ENCODE results near the gene GARIN5A.
A peak's percentile ranks its signal among the peaks of the same experiment; 100 is the strongest.

Gene GARIN5A

DNA sequence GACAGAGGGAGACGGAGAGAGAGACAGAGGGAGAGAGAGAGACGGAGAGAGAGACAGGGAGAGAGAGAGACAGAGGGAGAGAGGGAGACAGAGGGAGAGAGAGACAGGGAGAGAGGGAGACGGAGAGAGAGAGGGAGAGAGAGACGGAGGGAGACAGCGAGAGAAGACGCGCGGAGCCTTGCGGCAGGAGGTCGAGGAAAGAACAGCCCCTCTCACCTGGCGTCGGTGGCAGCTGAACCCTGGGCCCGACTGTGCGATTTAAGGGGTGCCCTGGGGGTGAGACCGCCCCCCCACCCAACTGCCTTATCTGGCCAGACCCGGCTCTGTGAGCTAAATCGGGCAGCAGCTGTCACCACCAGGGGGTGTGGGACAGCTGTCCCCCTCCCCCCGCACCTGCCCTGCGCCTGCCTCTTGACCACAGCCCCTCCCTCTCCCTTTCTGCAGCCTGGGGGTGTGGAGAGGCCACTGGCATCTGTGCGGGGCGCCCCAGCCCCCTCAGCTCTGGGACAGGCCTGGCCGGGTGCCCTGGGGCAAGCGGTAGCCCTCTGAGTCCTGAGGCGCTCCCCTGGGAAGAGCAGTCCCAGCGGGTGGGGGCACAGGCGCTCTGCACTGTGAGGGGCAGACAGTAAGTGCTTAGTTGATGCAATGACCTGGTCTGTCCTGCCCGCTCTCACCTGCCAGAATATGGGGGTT lies 23.6 kb upstream of the GARIN5A start:
- no peak for DNase-seq (ENCODE audit: low read depth)
- no peak overlapping the region for H3K4me3 ChIP-seq (replicated peaks; ENCODE audit: low read depth, low read length)
- TF ChIP-seq, protein P1, sequence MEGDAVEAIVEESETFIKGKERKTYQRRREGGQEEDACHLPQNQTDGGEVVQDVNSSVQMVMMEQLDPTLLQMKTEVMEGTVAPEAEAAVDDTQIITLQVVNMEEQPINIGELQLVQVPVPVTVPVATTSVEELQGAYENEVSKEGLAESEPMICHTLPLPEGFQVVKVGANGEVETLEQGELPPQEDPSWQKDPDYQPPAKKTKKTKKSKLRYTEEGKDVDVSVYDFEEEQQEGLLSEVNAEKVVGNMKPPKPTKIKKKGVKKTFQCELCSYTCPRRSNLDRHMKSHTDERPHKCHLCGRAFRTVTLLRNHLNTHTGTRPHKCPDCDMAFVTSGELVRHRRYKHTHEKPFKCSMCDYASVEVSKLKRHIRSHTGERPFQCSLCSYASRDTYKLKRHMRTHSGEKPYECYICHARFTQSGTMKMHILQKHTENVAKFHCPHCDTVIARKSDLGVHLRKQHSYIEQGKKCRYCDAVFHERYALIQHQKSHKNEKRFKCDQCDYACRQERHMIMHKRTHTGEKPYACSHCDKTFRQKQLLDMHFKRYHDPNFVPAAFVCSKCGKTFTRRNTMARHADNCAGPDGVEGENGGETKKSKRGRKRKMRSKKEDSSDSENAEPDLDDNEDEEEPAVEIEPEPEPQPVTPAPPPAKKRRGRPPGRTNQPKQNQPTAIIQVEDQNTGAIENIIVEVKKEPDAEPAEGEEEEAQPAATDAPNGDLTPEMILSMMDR (IDR thresholded peaks at IDR 0.05; ENCODE audit: low read length, missing control alignments) = peak; percentile 2

DNA sequence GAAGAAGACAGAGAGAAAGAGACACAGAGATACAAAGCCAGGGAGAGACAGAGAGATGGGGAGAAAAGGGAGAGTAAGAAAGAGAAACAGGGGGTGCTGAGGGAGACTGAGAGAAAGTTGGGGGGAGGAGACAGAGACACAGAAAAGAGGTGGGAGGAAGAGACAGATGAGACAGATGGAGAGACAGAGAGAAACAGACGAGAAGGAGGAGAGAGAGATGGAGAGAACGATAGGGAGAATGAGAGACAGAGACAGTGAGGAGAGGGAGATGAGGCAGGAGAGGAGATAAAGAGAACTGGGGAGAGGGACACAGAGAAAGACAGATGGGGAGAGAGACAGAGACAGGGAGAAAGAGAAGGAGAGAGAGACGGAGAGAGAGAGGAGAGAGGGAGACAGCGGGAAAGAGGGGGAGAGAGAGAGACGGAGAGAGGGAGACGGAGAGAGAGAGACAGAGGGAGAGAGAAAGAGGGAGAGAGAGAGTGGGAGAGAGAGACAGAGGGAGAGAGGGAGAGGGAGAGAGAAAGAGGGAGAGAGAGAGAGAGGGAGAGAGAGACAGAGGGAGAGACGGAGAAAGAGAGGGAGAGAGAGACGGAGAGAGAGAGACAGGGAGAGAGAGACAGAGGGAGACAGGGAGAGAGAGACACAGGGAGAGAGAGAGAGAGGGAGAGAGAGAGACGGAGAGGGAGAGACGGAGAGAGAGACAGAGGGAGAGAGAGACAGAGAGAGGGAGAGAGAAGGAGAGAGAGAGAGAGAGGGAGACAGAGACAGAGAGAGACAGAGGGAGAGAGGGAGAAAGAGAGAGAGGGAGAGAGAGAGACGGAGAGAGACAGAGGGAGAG lies 21.8 kb upstream of the GARIN5A start:
- TF ChIP-seq, protein P1 (IDR thresholded peaks at IDR 0.05; ENCODE audit: low read length, missing control alignments) = no peak
- DNase-seq (ENCODE audit: low read depth) = no peak
- no peak overlapping the region for H3K4me3 ChIP-seq (replicated peaks; ENCODE audit: low read depth, low read length)

GRCh38 chr19:50497022-50497405 lies 20.4 kb upstream of the GARIN5A start:
- TF ChIP-seq, protein P1 (IDR thresholded peaks at IDR 0.05; ENCODE audit: low read length, missing control alignments) = no peak
- DNase-seq (ENCODE audit: low read depth) = no peak
- no peak overlapping the region for H3K4me3 ChIP-seq (replicated peaks; ENCODE audit: low read depth, low read length)

DNA sequence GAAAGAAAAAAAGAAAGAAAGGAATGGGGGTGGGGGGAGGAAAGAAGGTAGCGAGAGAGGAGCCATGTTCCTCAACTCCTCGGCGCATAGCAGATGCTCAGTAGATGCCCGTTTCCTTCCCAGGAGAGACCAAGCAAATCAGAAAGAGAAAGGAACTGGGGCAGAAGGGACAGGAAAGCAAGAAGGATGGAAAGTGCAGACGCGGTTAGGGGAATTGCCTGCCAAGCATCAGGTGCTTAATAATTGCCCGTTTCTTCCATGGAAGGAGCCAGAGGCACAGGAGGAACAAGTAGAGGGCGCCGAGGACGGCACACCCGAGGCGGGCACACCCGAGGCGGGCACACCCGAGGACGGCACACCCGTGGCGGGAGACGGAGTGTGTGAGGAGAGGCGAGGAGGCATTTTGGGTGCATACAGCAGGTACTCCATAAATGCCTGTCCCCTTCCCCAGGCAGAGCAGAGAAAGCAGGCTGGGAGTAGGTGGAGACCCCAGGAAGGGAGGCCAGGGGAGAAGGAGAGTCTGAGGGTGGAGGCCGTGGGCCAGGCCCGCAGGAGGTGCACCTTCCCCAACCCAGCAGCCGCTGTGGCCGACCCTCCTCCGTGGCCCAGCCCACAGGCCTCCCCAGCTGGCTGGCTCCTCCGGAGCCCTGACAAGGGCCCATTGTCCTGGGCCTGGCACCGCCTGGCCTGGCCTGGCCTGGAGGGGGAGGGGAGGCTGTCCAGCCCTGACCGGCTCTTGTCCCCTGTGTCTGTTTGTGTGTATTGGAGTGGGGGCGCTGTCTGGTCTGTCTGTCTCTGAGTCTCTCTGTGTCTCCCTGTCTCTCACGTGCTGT lies 19.8 kb upstream of the GARIN5A start:
- H3K4me3 ChIP-seq (replicated peaks; ENCODE audit: low read depth, low read length) = no peak overlapping the region
- DNase-seq (ENCODE audit: low read depth) = no peak
- TF ChIP-seq, protein P1 (IDR thresholded peaks at IDR 0.05; ENCODE audit: low read length, missing control alignments) = no peak

DNA sequence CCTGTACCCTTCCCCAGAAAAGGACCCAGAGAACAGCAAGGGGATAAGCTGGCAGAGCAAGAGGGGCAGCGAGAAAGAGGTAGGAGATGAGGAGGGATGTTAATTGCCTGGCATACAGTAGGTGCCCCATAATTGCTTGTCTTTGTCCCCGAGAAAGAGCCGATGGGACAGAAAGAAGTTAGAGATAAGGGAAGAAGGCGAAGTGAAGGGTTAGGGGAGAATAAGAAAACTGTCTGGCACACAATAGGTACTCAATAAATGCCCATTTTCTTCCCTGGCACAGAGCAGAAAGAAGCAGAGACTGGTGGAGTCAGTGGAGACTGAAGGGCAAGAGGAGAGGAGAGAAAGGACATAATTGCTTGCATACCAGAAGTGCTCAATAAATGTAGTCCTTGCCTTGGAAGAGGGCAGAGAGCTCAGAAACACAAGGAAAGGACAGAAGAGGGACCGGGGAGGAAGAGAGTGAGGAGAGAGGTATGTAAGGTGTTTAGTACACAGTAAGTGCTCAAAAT lies 18.4 kb upstream of the GARIN5A start:
- no peak for DNase-seq (ENCODE audit: low read depth)
- TF ChIP-seq, protein P1 (IDR thresholded peaks at IDR 0.05; ENCODE audit: low read length, missing control alignments) = no peak
- H3K4me3 ChIP-seq (replicated peaks; ENCODE audit: low read depth, low read length) = no peak overlapping the region

DNA sequence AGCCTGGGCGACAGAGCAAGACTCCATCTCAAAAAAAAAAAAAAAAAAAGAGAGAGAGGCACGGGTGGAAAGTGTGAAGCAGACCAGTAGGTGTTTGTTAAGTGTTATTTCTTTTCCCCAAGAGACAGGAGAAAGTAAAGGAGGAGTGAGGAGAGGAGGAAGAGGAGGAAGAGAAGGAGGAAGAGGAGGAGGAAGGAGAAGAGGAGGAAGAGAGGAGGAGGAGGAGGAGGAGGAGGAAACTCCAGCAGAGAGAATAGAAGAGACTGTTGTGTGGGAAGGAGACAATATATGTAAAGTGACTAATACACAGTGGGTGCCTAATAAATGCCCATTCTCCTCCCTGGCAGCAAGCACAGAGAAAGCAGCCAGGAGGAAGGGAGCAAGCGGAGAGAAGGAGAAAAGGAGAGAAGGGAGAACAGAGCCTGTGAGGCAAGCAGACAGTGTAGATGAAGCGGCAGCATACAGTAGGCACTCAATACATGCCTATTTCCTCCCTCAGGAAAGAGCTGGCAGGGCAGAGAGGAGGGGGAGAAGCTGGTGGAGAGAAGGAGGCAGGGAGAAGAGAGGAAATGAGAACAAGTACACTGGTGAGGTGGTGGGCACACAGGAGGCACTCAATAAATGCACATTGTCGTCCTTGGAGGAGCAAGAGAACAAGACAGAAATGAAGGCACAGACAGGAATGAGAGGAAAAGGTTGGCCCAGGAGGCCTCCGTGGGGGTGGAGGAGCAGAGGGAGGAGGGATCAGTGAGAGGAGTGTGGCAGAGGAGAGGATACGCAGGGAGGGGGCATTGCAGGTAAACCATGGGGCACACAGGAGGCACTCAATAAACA lies 17.8 kb upstream of the GARIN5A start:
- DNase-seq (ENCODE audit: low read depth) = no peak
- no peak overlapping the region for H3K4me3 ChIP-seq (replicated peaks; ENCODE audit: low read depth, low read length)
- TF ChIP-seq, protein P1 (IDR thresholded peaks at IDR 0.05; ENCODE audit: low read length, missing control alignments) = no peak
